AG04450 (cell line): ENCODE data around the gene DZANK1. TPM values are rescaled to one million over a fixed set of nuclear protein-coding genes. Genes with fewer than 3 reads are reported as not detected.

Source experiments
- CTCF ChIA-PET: fragments of 300-600, 350-600 bp; formaldehyde crosslinking; extraction: SDS; loops from one replicate; lab custom pipeline; 2022; ENCODE audit warnings: antibody characterized with exemption, inconsistent platforms; lab: Charles Lee
- POLR2A ChIA-PET: fragments of 350-600 bp; formaldehyde crosslinking; extraction: SDS; loops from one replicate; lab custom pipeline; 2021; ENCODE audit warnings: antibody characterized with exemption, inconsistent platforms; lab: Yijun Ruan, JAX
- DNase-seq: peaks from one replicate; pipeline ENCODE4 v3.0.0-alpha.2; 2011; ENCODE audit warnings: low read depth, low spot score
- H3K27ac ChIP-seq: one replicate; pipeline ENCODE4 v1.5.1; 2012; ENCODE audit warnings: low read depth, low read length, control low read depth
- H3K27me3 ChIP-seq: one replicate; pipeline ENCODE4 v1.6.0; 2012; ENCODE audit warnings: low read length; ENCODE audit not compliant: control insufficient read depth, insufficient read depth
- H3K4me3 ChIP-seq: 2 replicates; pipeline ENCODE4 v1.5.1; 2011; ENCODE audit warnings: mild to moderate bottlenecking, low read depth, low read length, control low read depth
- H3K9me3 ChIP-seq: 2 replicates; pipeline ENCODE4 v1.5.1; 2012; ENCODE audit warnings: low read length; ENCODE audit not compliant: control insufficient read depth, insufficient read depth
- polyA plus RNA-seq: library from polyadenylated mRNA; depleted of rRNA; stranded (reverse); fragments of >200 nt; gene quantifications from 2 replicates; pipeline ENCODE4 v1.2.3, GENCODE V29; 2011
- TF ChIP-seq, protein P1 (sequence below): IDR thresholded peaks from 2 replicates; pipeline ENCODE4 v1.5.1; 2011; ENCODE audit warnings: low read depth, low read length, control low read depth, inconsistent platforms

The DZANK1 gene
- polyA plus RNA-seq, 1 experiment, result 1.8 TPM

DNA sequence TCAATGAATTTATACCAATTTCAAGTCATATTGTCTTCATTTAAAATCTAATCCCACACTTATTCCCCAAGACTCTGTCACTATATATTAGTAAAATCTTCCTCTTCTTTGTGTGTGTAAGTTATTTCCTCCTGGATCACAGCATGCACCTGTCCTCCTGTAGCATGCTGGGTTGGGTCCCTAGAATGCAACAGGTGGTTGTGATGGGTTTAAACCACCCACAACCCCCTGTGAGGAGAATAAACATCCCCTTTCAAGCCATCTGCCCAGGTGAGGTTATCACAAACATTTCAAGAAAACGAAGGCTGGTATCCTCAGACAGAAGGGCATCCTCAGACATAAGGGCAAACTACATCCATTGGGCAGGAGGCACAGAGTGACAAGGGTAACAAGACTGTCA, 26.4 kb downstream of the DZANK1 start:
- CTCF ChIA-PET, result no interaction called here
- H3K27ac ChIP-seq, result no peak overlapping the region
- DNase-seq, result no peak

DNA sequence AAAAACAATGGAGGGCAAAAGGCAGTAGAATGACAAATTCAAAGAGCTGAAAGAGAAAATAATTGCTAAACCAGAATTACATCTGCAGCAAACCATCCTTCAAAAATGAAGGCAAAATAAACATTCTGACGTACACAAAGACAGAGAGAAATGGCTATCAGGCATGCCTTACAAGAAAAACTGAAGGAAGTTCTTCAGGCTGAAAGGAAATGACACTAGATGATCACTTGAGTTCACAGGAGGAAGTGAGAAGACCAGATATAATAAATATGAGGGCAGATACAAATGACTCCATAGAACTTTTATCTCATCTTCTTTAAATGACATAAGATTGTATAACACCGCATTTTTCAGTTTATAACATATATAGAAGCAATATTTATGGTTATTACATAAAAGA, 30.0 kb downstream of the DZANK1 start:
- Histone ChIP-seq H3K27ac (no peak overlapping the region), H3K27me3 (no peaks in the 10 kb centered on the region), H3K9me3 (no peaks in the 10 kb centered on the region), H3K4me3 (no peak overlapping the region)
- POLR2A ChIA-PET, result no interaction called here
- DNase-seq, result no peak
- CTCF ChIA-PET, result interaction anchor here (0.6 to 1.2 kb wide), 3 partner anchors 17 to 741 kb away, joined by 3 to 4 read pairs (median 3); no protein-coding TSS in a partner anchor
- TF ChIP-seq, protein P1, sequence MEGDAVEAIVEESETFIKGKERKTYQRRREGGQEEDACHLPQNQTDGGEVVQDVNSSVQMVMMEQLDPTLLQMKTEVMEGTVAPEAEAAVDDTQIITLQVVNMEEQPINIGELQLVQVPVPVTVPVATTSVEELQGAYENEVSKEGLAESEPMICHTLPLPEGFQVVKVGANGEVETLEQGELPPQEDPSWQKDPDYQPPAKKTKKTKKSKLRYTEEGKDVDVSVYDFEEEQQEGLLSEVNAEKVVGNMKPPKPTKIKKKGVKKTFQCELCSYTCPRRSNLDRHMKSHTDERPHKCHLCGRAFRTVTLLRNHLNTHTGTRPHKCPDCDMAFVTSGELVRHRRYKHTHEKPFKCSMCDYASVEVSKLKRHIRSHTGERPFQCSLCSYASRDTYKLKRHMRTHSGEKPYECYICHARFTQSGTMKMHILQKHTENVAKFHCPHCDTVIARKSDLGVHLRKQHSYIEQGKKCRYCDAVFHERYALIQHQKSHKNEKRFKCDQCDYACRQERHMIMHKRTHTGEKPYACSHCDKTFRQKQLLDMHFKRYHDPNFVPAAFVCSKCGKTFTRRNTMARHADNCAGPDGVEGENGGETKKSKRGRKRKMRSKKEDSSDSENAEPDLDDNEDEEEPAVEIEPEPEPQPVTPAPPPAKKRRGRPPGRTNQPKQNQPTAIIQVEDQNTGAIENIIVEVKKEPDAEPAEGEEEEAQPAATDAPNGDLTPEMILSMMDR, result no peak

More for the DNA sequence above, 26.4 kb downstream of the DZANK1 start:
- TF ChIP-seq, protein P1, result no peak
- POLR2A ChIA-PET, result no interaction called here
- Histone ChIP-seq H3K4me3 (no peak overlapping the region), H3K27me3 (no peaks in the 10 kb centered on the region), H3K9me3 (no peaks in the 10 kb centered on the region)

DNA sequence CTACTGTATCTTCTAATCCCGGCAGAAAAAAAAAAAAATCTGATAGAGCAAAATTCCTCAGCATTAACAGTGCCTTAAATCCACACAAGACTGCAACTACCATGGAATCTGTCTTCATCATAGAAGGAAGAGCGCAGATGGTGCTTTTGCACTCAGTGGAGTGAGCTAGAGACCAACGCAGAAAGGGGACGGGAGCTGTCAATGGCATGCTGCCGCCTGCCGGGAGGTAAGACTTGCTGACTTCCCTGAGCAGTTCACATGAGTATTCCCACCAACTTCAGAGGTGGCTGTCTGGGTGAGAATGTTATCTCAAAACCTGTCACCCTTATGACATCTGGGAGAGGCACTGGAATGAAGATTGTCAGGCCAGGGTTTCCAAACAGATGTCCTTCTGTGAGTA, 35.6 kb downstream of the DZANK1 start:
- POLR2A ChIA-PET, result no interaction called here
- Histone ChIP-seq H3K27ac (no peak overlapping the region), H3K4me3 (no peak overlapping the region), H3K27me3 (no peaks in the 10 kb centered on the region), H3K9me3 (no peaks in the 10 kb centered on the region)
- TF ChIP-seq, protein P1, result no peak
- CTCF ChIA-PET, result no interaction called here
- DNase-seq, result no peak

DNA sequence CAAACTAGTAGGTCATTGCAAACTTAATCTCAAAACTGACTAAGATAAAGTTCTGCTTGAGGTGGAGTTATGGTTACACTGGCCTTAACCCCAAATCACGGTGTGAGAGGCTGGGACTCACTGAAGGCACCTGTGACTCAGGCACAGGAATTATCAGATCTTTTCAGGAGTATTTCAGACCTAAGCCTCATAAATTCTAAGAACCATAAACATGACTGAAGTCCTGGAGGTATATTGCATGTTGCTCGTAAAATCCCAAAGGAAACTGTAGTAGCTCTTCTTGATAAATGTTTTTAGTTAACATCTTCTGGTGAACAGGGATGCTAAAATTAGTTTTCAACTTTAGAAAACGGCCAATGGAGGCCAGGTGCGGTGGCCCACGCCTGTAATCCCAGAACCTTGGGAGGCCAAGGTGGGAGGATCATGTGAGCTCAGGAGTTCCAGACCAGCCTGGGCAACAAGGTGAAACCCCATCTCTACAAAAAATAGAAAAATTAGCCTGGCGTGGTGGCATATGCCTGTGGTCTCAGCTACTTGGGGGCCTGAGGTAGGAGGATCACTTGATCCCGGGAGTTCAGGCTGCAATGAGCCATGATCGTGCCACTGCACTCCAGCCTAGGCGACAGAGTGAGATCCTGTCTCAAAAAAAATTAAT, 36.5 kb downstream of the DZANK1 start:
- no peak overlapping the region for H3K27ac ChIP-seq
- TF ChIP-seq, protein P1, result no peak
- H3K27me3 ChIP-seq, result no peaks in the 10 kb centered on the region
- no peaks in the 10 kb centered on the region for H3K9me3 ChIP-seq
- POLR2A ChIA-PET, result no interaction called here
- DNase-seq, result no peak
- CTCF ChIA-PET, result interaction anchor here (0.9 kb wide), 1 partner anchor 17 kb away, joined by 5 read pairs; no protein-coding TSS in a partner anchor
- no peak overlapping the region for H3K4me3 ChIP-seq

DNA sequence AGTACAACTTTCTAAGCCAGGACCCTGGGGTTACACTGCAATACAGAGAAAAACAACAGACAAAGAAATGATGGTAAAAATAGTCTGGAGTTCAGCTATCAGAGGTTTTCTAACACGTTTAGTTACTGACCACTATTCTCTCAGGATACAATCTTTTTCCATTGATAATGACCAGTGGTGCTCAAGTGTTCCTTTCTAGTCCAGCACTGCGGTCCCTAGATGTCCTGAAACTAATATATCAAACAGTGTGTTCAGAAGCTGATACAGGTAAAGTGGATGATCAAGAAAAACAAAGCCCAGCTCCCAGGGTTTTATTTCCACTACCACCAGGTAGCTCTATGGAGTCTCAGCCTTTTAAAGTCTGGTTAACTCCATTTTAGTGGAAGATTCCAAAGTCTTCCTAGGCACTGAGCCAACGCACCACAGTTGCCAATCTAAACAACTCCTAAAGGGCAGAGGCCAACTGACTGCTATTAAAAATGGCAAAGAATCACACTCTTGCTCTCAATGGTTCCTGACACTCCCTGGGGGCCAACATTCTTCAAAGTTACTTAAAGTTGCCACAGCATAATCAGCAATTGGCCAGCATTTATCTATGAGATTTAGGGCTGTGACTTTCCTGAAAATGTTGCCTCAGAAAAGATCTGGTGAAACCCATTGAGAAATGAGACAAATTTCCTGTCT, 38.2 kb downstream of the DZANK1 start:
- POLR2A ChIA-PET, result no interaction called here
- no peak for DNase-seq
- H3K27me3 ChIP-seq, result no peaks in the 10 kb centered on the region
- CTCF ChIA-PET, result no interaction called here
- H3K4me3 ChIP-seq, result no peak overlapping the region
- H3K27ac ChIP-seq, result no peak overlapping the region
- no peaks in the 10 kb centered on the region for H3K9me3 ChIP-seq
- TF ChIP-seq, protein P1, result no peak
